Measurements from ENCODE around the gene GPR39.

DNA sequence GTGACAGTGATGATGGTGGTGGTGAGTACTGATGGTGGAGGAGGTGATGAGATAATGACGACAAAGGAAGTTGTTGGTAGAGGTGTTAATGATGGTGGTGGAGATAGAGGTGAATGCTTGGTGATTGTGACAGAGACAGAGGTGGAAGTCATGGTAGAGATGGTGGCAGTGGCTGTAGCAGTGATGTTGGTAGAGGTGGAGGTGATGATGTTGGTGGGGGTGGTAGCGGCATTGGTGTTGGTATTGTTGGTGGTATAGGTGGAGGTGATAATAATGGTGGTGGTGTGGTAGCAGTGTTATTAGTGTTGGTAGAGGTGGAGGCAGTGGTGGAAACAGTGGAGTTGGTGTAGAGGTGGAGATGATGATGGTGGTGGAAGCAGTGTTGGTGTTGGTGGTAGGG is 217.0 kb downstream of the GPR39 start:
- TF ChIP-seq, protein P1, sequence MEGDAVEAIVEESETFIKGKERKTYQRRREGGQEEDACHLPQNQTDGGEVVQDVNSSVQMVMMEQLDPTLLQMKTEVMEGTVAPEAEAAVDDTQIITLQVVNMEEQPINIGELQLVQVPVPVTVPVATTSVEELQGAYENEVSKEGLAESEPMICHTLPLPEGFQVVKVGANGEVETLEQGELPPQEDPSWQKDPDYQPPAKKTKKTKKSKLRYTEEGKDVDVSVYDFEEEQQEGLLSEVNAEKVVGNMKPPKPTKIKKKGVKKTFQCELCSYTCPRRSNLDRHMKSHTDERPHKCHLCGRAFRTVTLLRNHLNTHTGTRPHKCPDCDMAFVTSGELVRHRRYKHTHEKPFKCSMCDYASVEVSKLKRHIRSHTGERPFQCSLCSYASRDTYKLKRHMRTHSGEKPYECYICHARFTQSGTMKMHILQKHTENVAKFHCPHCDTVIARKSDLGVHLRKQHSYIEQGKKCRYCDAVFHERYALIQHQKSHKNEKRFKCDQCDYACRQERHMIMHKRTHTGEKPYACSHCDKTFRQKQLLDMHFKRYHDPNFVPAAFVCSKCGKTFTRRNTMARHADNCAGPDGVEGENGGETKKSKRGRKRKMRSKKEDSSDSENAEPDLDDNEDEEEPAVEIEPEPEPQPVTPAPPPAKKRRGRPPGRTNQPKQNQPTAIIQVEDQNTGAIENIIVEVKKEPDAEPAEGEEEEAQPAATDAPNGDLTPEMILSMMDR (IDR thresholded peaks at IDR 0.05), result no peak
- no peak for TF ChIP-seq EP300 (IDR thresholded peaks at IDR 0.05)
- no peak for TF ChIP-seq POLR2A (IDR thresholded peaks at IDR 0.05)
